T follicular helper cell (primary cell): ENCODE measurements around the gene RPL19.

Experiments
- DNase-seq: peaks from one replicate; pipeline ENCODE4 v3.0.0-alpha.2; 2020; ENCODE audit warnings: low read depth

The RPL19 gene

DNA sequence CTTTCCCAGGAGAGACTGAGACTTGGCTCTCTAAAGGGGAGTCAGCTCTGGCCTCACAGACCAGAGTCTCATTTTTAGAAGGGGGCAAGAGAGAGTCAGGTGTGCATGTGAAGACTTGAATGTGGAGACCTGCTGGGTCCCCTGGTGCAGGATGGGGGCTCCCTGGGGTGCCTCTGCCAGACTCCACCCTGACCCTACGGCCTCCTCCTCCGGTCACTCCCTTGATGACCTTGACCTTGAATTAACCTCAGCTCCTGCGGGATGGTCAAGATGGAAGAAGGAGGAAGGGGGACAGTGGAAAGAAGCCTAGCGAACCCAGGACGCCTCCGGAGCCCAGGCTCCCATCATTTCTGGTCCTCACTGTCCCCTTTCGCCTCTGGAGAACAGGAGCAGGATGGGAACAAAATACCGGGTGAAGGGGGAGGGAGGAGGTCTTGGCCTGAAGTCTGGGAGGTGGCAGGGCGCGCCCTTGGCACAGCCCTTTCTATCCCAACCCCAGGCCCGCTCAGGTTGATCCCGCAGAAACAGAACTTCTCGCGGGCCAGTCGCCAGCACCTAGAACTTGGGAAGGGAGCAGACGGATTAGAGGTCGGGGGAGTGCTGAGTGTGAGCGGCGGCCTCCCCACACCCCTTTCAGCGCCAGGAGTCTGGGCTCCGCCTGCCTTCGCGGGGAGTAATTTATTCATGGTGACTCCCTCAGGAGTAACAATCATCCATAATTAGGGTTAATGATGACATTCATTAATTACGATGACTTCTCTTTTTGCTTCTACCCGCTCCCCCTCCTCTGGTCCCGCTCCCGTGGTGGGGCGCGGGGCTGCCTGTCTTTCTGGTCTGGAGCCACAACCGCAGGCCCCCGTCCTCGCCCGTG is 24.1 kb downstream of the RPL19 start:
- DNase-seq = no peak

DNA sequence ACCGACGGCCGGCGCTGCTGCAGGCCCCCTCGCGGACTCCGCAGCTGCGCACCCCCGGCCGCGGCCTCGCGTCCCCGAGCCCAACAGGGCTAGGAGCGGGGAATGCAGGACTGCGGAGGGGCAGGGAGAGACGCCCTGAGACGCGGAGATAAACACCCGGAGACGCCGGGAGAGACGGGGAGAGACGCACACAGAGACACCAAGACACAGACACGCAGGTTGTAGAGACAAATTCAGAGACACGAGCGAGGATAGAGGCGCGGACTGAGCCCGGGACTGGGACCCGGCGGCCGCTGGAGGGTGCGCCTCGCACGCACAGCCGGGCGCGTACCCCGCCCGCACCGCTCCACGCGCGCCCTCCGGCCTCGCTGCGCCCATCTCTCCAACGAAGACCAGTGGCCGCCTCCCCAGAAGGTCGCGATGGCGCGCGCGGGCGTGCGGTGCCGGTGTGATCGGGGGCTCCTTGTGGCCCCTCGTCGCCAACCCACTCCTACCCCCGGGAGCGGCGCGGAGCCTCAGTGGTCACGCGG is 24.8 kb downstream of the RPL19 start:
- no peak for DNase-seq

DNA sequence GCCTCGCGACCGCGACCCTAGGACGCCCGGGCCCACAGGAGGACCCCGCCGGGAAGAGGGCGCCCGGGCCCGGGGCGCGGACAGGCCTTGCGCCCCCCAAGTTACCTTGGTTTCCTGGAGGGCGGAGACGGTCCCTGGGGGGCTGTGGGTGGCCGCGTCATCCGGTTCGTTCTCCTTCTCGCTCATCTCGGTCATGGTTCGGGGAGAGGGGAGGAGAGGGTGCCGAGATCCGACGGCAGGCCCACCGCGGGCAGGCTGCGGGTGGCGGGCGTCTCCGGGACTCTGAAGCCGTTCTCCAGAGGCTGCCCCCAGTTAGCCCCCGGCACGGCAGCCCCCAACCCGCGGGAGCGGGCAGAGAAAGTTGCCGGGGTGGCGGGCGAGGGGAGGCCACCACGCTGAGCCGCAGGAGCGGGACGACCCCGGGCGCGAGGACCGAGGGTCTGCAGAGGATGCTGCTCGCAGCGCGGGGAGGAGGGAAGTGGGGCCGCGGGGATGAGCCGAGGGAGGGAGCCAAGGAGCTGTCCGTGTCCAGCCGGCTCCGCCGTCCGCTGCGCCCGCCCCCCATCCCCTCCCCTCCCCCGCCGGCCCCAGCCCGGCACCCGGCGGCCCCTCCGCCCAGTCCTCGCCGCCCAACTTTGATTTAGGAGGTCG is 25.4 kb downstream of the RPL19 start, which contains the start of gene STAC2:
Gene STAC2, minus strand, starts transcription at position 638 of the 651 bp plus-strand sequence. Its CDS starts 443 bp downstream, at position 195.
- DNase-seq = no peak

DNA sequence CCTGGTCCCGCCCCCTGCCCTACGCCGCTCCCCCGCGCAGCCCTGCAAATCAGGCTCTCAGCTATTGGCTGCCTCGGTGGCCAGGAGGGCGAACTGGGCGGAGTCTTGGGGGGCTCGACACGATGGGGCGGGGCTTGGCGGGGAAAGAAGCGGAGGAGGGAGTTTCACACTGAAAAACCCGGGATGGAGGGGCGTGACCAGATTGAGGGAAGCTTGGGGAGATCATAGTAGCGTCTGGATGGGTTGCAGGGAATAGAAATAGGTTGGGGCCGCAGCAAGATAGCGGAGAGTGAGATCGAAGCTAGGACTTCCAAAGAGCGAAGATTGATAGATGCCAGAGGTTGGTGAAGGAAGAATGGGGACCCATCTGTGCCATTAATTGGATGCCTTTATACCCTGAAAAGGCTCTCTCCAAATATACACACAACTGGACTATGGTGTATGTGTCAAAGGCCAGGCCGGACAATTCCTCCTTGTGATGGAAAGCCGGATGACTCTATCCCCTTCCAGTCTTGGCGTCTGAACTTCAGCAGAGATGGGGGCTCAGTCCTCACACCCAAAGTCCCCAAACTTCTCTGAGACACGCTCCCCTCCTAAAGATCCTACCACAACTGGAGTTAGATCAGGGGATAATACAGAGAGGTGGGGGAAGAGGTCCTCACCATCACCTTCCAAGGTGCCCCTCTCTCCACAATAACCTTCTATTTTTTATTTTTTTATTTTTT is 26.0 kb downstream of the RPL19 start:
- DNase-seq = no peak

DNA sequence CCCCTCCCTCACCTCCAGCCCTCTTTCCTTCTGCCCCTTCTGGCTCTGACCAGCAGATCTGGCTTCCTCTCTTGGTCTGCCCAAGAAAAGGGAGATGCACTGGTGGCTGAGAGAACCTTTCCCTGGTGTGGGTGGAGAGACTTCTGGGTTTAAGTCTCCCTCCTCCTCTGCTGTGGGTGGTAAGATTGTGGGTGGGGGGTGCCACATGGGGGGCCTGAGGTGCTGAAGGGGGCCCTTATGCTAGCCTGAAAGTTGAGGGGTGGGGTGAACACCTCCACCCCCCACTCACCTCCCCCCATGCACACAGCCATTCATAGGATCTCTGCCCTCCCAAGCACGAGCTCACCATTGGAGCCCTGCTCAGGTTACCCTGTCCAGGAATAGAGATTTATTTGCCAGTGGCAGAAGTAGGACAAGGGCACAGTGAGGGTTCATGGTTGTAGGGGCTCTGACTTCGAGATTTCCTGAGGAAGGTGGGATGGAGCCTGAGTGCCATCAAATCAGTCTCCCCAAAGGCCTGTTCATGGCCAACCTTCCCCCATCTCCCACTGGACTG is 27.4 kb downstream of the RPL19 start:
- DNase-seq = no peak

DNA sequence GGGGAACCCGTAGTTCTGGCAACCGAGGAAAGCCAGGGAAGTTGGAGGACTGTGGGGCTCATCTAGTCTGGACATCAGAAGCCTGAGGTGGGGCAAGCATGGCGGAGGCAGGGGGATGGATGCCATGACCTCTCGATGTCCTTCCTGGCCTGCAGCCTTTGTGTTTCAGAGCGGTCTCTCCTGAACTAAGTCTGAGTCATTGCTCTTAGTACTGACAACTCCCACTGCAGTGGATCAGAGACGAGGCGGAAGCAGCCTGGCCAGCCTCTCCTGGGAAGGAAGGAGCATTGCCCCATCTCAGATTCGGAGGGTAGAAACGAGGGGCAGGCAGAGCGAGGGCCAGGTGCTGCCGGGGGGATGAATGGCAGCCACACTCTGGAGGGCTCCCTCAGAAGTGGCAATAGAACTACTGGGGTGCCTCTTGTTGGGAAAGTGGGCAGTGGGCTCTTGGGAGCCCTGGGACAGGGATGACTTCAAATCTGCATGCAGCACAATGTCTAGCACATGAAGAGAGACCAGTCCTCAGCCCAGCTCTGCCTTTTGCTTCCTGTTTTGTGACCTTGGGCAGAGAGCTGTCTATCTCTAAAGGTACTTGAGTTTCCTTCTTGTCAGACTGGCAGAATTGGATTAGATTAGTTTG is 29.3 kb downstream of the RPL19 start:
- no peak for DNase-seq

DNA sequence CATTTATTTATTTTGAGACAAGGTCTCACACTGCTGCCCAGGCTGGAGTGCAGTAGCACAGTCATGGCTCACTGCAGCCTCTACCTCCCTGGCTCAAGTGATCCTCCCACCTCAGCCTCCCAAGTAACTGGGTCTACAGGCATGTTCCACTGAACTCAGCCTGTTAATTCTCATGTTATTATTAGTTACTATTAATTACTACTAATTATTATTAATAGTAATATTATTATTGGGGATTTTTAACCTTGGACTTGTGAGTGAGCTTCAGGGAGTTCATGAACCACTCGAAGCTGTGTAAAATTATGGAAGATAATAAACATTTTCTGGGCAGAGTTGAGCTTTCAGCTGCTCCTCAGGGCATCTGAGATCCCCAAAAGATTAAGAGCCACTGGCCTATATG is 30.3 kb downstream of the RPL19 start:
- DNase-seq = no peak

DNA sequence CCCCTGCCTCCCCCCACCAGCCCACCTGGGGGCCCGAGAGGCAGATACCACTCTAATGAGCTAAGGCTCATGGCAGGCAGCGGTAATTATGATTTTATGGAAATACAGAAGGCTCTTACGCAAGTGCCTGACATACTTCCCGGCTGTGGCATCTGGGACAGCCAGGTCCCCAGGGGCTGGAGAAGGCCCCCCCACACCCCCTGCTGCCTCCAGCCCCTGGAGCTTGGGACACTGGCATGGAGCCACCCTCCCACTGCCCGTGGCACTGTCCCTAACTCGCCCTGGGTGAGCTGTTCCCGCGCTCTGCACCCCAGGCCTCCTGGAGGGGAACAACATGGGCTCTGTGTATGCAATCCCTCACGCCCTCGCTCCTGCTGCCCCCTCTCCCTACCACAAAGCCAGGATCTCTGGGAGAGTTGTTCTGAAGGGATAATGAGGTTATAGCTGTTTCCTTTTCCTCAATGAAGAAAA is 31.0 kb downstream of the RPL19 start:
- no peak for DNase-seq

DNA sequence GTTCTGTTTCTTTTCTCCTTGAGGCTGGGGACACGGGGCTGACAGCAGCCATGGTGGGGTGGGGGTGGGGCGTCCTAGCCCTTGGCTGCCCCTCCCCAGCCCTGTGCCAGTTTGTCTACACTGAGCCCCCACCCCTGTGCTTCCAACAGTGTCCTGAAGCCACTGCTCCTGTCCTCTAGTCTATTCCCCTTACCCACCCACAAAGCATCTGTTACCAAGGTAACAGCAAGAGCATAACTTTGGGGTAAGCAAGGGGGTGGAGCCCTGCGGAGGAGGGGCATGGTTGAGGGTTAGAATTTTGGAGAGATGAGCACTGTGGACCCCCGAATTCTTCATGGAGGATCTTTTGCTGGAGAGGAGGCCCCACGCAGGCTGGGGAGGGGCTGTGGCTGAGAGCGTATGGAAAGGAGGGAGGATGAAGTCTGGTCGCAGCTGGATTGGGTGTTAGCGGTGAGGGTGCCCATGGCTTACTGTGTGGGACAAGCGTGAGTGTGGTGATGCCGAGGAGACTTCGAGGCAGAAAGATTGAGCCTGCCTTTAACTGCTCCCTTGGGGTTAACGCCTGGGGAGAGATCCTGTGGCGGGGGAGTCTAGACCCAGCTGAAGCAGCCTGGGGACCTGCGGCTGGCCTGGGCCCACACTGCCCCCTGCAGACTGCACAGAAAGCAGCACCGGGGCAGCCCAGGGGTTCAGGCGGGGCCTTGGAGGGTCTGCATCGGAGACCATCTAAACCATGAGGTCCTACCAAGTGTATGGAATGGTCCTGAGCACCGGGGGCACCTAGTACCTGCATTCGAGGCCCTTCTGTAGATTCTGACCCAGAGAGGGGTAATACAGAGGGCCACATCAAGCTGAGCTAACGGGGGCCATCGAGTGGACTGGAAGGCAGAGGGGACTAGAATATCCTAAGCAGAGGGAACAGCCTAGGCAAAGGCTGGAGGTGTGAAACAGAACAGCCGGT is 31.8 kb downstream of the RPL19 start:
- DNase-seq = peak; percentile 46

DNA sequence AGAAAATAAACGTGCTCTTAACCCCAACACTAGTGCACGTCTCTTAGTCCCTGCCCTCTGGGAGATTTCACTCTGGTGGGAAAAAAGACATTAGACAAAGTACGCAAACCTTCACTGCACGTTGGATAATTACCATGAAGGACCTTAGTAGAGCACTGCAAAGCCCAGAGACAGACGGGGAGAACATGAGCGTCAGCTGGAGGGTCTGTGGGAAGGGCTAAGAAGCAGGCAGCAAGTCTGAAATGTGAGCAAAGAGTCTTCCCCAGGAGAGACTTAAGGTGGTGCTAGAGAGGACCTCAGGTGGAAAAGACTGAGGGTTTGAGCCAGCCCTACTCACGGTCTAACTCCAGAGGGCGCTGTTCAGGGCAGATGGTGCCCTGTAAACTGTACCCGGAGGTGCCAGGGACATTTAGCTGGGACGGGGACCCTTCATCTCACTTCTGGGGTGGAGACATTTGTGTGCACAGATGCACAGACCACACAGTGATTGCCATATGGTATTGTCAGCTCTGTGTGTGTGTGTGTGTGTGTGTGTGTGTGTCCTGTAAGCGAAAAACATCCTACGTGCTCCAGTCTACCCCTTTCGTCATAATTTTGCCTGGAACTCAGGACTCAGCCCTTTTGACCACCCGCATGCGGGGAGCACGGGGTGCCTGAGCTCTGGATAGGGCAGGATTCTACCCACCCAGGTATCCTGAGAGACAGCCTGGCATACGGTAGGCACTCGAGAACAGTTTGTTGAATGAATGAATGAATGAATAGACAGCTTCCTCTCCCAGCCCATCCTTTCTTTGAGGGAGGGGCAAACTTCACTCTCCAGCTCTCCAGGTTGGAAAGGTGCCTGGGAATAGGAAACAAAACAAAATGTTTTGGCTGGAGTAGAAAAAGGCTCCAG is 35.7 kb downstream of the RPL19 start:
- no peak for DNase-seq

DNA sequence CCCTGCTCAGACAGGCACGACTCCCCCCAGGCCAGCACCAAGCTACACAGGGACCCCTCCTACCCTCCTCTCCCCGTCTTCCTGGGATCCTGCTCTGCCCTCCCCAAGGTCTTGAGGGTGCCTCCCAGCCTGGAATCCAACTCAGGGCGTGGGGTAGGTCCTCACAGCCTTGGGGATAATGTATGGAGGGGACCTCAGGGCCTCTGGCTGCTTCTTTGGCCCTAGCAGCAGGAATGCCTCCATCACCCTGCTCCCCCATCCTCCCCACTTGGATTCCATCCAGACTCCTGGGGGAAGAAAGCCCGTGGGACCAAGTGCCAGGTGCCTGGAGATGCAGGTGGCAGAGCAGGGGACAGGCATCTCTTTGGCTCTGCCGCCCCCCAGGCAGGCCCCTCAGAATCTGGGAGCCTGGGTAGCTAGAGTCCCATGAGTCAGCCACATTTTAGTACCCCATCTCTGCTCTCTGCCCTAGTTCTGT is 36.4 kb downstream of the RPL19 start:
- DNase-seq = no peak

DNA sequence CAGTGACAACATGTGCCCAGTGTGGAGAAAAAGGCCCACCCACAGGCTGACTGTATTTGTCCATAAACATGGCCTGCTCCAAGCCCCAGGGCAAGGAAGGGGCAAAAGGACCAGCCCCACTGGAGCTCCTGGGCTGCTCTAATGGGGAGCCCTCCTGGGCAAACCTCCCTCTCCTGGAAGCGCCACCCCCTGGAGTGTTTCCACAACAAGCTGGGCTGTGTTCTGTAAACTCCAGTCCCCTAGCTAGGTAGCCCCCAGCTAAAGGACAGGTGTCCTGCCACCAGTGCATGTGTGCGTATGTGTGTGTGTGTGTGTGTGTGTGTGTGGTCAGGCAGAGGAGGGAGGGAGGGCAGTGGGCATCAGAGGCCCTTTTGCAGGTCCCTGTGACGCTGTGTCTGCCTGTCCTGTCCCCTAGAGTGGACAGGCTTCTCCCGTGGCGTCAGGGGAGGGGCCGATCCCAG is 36.9 kb downstream of the RPL19 start:
- DNase-seq = no peak

DNA sequence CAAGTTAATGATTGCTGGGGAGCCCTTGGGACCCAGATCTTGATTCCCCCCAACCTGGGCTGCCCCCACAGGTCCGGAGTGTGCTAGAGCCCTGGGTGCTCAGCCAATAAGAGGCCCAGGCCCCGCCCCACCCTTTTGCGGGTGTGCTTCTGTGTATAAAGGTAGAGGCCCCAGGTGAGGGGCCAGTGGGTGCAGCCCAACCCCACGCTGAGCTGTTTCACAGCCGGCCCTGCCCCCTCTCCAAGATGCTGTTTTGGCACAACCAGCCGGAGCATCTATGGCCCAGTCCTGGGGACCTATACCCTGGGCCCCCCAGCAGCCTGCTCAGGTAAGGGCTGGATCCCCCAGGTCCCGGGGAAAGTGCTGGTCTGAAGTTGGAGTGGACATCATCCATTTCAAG is 37.5 kb downstream of the RPL19 start:
- DNase-seq = no peak

DNA sequence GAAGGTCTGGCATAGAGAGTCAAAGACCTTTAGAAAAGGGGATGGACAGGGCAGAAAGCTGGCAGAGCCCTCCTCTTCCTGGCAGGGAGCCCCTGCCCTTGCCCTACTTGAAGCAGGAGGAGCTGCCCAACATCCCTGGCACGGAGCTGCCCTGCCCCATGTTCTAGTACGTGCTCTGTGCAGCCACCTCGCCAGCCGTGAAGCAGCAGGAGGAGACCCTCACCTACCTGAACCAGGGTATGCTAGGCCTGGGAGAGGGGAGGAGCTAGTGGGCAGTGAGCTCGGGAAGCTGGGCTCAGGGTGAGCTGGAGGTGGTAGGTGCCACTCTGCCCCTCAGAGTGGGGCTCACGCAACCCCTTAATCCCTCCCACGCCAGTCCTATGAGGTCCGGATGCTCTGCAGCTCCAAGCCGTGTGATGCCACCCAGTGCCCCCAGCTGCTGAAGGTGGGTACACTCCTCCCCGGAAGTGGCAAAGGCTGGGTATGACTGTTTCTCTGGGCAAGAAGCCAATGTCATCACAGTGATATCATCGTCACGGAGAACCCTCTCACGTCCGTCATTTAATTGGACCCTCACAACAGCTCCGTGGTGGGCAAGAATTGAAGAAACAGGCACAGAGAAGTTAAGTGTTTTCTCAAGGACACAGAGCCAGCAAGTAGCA is 38.4 kb downstream of the RPL19 start:
- peak; percentile 73 for DNase-seq

DNA sequence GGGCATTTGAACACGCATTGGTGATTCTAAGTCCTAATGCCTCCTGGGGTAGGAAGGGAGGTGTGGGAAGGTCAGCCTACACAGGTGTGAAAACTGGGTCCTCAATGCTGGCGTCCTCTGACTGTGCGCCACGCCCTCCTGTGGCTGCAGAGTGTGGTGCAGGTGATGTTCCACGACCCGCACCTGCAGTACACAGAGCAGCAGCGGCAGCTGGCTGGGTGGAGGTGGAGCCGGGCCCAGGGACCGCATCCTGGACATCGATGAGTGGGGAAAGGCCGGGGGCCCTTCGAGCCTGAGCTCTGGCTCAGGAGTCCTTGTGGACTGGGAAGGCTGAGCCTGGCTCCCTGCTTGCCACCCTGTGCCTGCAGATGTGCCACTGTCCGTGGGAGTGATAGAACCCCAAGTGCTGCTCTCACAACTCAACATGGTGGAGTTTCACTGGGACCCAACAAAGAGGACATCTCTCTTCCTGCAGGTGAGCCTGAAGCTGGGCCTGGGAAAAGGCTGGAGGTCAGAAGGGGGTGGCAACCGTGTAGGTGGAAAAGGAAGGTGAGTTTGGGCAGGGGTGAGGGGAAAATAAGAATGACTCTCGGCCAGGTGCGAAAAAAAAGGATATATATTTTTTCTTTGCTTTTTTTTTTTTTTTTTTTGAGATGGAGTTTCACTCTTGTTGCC is 39.7 kb downstream of the RPL19 start:
- DNase-seq = peak; percentile 57

DNA sequence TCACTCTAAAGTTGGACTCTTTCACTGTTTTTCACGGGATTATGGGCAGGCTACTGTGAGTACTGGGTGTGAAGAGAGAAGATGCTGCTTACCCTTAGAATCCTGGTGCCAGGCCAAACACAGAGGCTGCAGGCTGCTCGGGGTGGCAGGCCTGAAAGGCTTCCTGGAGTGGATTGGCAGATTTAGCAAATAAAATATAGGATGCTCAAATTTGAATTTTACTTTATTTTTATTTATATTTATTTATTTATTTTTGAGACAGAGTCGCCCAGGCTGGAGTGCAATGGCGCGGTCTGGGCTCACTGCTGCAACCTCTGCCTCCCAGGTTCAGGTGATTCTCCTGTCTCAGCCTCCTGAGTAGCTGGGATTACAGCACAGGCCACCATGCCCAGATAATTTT is 40.5 kb downstream of the RPL19 start:
- DNase-seq = no peak

DNA sequence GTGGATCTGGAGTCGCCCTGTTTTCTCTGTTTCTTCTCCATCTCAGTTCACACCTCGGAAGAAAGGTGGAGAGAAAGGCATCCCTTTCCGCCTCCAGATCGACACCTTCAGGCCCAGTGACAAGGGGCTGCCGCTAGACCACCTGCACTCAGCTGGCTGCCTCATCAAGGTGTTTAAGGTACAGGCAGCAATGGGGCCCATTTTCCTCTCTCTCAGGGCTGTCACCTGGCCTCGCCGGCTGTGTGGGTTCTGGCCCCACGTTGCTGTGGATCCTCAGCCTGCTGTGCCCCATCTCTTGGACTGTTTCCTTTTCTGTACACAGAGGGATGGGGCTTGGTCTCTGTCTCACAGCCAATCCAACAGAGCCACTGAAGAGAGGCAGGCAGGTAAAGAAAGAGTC is 43.1 kb downstream of the RPL19 start:
- no peak for DNase-seq
